HepG2 (cell line): ENCODE measurements around the gene KDM2B. TPM values are rescaled to one million over a fixed set of nuclear protein-coding genes. Genes with fewer than 3 reads are reported as not detected.
A peak's percentile ranks its signal among the peaks of the same experiment; 100 is the strongest.

Experiments used
- EP300 ChIP-seq, 3 experiments: sonication (generic) in 1 of 3; formaldehyde crosslinking in 1 of 3; IDR thresholded peaks; 2 replicates each; pipeline versions ENCODE4 v1.5.1 to v1.6.1; 2011 to 2020; ENCODE audit warnings: low read depth in 2 of 3, low read length in 2 of 3, borderline replicate concordance in 1 of 3, improper control_type of control experiment in 1 of 3, mild to moderate bottlenecking in 1 of 3, missing genetic modification reagents in 1 of 3, moderate library complexity in 1 of 3
- FOSL1 ChIP-seq: sonication (generic); formaldehyde crosslinking; IDR thresholded peaks from 2 replicates; pipeline ENCODE4 v1.9.0; 2021; ENCODE audit warnings: missing genetic modification reagents, borderline replicate concordance
- GLI4 ChIP-seq: sonication (generic); formaldehyde crosslinking; IDR thresholded peaks from 2 replicates; pipeline ENCODE4 v1.5.1; 2020; ENCODE audit warnings: missing genetic modification reagents, mild to moderate bottlenecking, moderate library complexity, borderline replicate concordance
- HCFC1 ChIP-seq: fragments of 150-350 bp; IDR thresholded peaks from 2 replicates; pipeline ENCODE4 v1.6.1; 2014; ENCODE audit warnings: low read depth, low read length
- HDAC1 ChIP-seq: sonication (generic); formaldehyde crosslinking; IDR thresholded peaks from 2 replicates; pipeline ENCODE4 v1.5.1; 2020; ENCODE audit warnings: mild to moderate bottlenecking, missing genetic modification reagents
- HNRNPLL ChIP-seq: fragments of 200-400 bp; formaldehyde crosslinking; IDR thresholded peaks from 2 replicates; pipeline ENCODE4 v1.6.1; 2017; ENCODE audit warnings: mild to moderate bottlenecking, low read depth, low read length; ENCODE audit not compliant: poor library complexity, severe bottlenecking
- HOXA5 ChIP-seq: sonication (generic); formaldehyde crosslinking; IDR thresholded peaks from 2 replicates; pipeline ENCODE4 v1.4.0; 2020; ENCODE audit warnings: missing genetic modification reagents
- HOXD1 ChIP-seq: sonication (generic); formaldehyde crosslinking; IDR thresholded peaks from 2 replicates; pipeline ENCODE4 v1.5.0; 2020; ENCODE audit warnings: missing genetic modification reagents
- JUND ChIP-seq: sonication (generic); formaldehyde crosslinking; IDR thresholded peaks from 2 replicates; pipeline ENCODE4 v1.8.0; 2022; ENCODE audit warnings: mild to moderate bottlenecking, missing genetic modification reagents
- KLF9 ChIP-seq: IDR thresholded peaks from 2 replicates; pipeline ENCODE4 v1.6.1; 2016; ENCODE audit warnings: low read depth
- MAF1 ChIP-seq: sonication (generic); formaldehyde crosslinking; IDR thresholded peaks from 2 replicates; pipeline ENCODE4 v1.5.0; 2020; ENCODE audit warnings: missing genetic modification reagents, borderline replicate concordance
- MXD4 ChIP-seq: IDR thresholded peaks from 2 replicates; pipeline ENCODE4 v1.6.1; 2016; ENCODE audit warnings: mild to moderate bottlenecking, missing biosample characterization, missing genetic modification reagents
- NRL ChIP-seq: sonication (generic); formaldehyde crosslinking; IDR thresholded peaks from 2 replicates; pipeline ENCODE4 v1.5.0; 2020; ENCODE audit warnings: missing genetic modification reagents, mild to moderate bottlenecking, moderate library complexity, borderline replicate concordance
- PHF8 ChIP-seq: sonication (generic); formaldehyde crosslinking; IDR thresholded peaks from 2 replicates; pipeline ENCODE4 v1.5.0; 2020; ENCODE audit warnings: missing genetic modification reagents
- RARA ChIP-seq: IDR thresholded peaks from 2 replicates; pipeline ENCODE4 v1.6.1; 2016; ENCODE audit warnings: missing genetic modification reagents, missing compliant biosample characterization
- RFX3 ChIP-seq: IDR thresholded peaks from 2 replicates; pipeline ENCODE4 v1.6.1; 2016; ENCODE audit warnings: missing biosample characterization, missing genetic modification reagents
- SP5 ChIP-seq: IDR thresholded peaks from 2 replicates; pipeline ENCODE4 v1.6.1; 2016; ENCODE audit warnings: low read depth, borderline replicate concordance
- THAP11 ChIP-seq: IDR thresholded peaks from 2 replicates; pipeline ENCODE4 v1.6.1; 2016; ENCODE audit warnings: missing biosample characterization, missing genetic modification reagents
- ZBTB20 ChIP-seq: sonication (generic); formaldehyde crosslinking; IDR thresholded peaks from 2 replicates; pipeline ENCODE4 v1.8.1; 2023; ENCODE audit warnings: missing genetic modification reagents, low read depth, mild to moderate bottlenecking, borderline replicate concordance
- ZFAT ChIP-seq: sonication (generic); formaldehyde crosslinking; conservative IDR thresholded peaks from 2 replicates; pipeline ENCODE4 v1.8.1; 2023; ENCODE audit warnings: missing genetic modification reagents, inconsistent platforms
- ZFP37 ChIP-seq: sonication (generic); formaldehyde crosslinking; IDR thresholded peaks from 2 replicates; pipeline ENCODE4 v1.4.0; 2020; ENCODE audit warnings: missing genetic modification reagents, borderline replicate concordance
- ZNF143 ChIP-seq: sonication (generic); formaldehyde crosslinking; IDR thresholded peaks from 2 replicates; pipeline ENCODE4 v1.4.0; 2020; ENCODE audit warnings: missing genetic modification reagents
- ZNF20 ChIP-seq: sonication (generic); formaldehyde crosslinking; IDR thresholded peaks from 2 replicates; pipeline ENCODE4 v1.4.0; 2020; ENCODE audit warnings: mild to moderate bottlenecking, moderate library complexity, missing genetic modification reagents
- ZNF274 ChIP-seq: sonication (generic); formaldehyde crosslinking; IDR thresholded peaks from 2 replicates; pipeline ENCODE4 v1.5.1; 2020; ENCODE audit warnings: mild to moderate bottlenecking, missing genetic modification reagents
- ZNF343 ChIP-seq: sonication (generic); formaldehyde crosslinking; IDR thresholded peaks from 2 replicates; pipeline ENCODE4 v1.4.0; 2020; ENCODE audit warnings: mild to moderate bottlenecking, missing genetic modification reagents
- ZNF530 ChIP-seq: sonication (generic); formaldehyde crosslinking; IDR thresholded peaks from 2 replicates; pipeline ENCODE4 v1.5.0; 2020; ENCODE audit warnings: low read depth, mild to moderate bottlenecking, missing genetic modification reagents
- ZNF713 ChIP-seq: sonication (generic); formaldehyde crosslinking; IDR thresholded peaks from 2 replicates; pipeline ENCODE4 v1.4.0; 2020; ENCODE audit warnings: mild to moderate bottlenecking, missing genetic modification reagents
- polyA plus RNA-seq, 8 experiments: library from polyadenylated mRNA; depleted of rRNA in 3 of 8; stranded (reverse) in 7 of 8; unstranded in 1 of 8; fragments of >200 nt; fragmentation: Illumina TruSeq in 4 of 8; extraction: Trizol in 4 of 8; gene quantifications; 2 replicates each; pipeline versions ENCODE4 v1.2.1 to v1.2.3, GENCODE V29; 2011 to 2016; ENCODE audit warnings: low read depth in 4 of 8, missing spikeins in 1 of 8, mixed read lengths in 1 of 8; ENCODE audit not compliant: insufficient read depth in 1 of 8
- total RNA-seq, 5 experiments: library from RNA; depleted of rRNA; stranded (reverse); fragments of >200 nt; fragmentation: Illumina TruSeq; extraction: Trizol; gene quantifications; 2 replicates each; pipeline ENCODE4 v1.2.3, GENCODE V29; 2016; ENCODE audit warnings: low read depth in 1 of 5
- TF ChIP-seq, protein P1 (sequence below): sonication (generic); formaldehyde crosslinking; IDR thresholded peaks from 2 replicates; pipeline ENCODE4 v1.4.0; 2020; ENCODE audit warnings: mild to moderate bottlenecking, missing genetic modification reagents
- TF ChIP-seq, protein P2 (sequence below): sonication (generic); formaldehyde crosslinking; IDR thresholded peaks from 2 replicates; pipeline ENCODE4 v1.4.0; 2020; ENCODE audit warnings: missing genetic modification reagents

Gene KDM2B
- total and polyA plus RNA-seq, 2 of the 13 experiments (the other 11 are each of a cell fraction or from before 2014, with no cell fraction given), result 17.5 to 26.1 TPM

DNA sequence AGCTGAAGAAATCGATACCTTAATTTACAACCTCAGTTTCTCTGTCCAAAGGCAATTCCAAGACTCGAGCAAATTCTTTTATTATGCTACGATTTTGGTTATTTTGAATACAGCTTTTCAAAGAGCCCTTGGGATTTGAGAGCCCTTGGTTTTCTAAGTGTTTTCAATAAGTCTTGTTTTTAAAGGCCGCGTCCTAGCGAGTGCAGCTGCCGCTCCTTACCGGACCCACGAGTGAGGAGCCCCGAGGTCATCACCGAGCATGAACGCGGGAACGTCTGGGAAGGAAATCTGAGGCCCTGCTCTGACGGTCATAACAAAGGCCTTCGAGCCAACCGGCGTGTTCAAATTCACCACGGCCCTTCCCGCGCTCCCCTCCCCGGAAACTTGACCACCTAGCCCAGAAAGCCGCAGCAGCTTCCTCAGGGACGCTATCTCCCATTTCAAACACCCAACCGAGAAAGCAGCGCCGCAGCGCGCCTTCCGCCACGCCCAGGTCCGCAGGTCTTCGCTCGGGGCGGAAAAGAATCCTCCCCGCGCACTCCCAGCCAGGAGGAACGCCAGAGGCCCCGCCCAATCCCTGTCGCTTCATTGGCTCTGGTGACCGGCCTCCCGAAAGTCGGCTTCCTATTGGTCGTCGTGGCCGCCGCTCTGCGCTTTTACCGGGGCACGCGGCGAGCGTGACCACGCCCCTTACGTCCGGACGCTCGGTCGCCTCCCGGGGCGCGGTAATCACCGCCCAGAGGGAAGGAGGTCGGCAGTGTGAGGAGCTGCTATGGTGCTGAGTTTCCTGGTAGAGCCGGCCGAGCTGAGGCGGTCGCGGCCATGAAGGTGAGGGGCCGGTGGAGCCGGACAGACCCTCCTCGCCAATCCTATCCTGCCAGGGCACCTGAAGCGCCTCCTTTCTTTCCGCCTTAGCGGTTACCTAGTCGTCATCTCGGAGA is 181.2 kb downstream of the KDM2B start, which contains the start of gene RNF34 (continued):
- TF ChIP-seq, protein P1, sequence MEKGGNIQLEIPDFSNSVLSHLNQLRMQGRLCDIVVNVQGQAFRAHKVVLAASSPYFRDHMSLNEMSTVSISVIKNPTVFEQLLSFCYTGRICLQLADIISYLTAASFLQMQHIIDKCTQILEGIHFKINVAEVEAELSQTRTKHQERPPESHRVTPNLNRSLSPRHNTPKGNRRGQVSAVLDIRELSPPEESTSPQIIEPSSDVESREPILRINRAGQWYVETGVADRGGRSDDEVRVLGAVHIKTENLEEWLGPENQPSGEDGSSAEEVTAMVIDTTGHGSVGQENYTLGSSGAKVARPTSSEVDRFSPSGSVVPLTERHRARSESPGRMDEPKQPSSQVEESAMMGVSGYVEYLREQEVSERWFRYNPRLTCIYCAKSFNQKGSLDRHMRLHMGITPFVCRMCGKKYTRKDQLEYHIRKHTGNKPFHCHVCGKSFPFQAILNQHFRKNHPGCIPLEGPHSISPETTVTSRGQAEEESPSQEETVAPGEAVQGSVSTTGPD (CRISPR knock-in tag), result peak; percentile 54; the same call in 1 of the 2 replicates
- TF ChIP-seq ZNF530 (no peak), ZBTB20 (CRISPR knock-in tag) (no peak), ZFAT (CRISPR knock-in tag) (no peak), HCFC1 (no peak), EP300 (IDR thresholded peaks at IDR 0.05; ENCODE audit: low read depth in 2 of 2, low read length in 2 of 2) (no peak), EP300 (CRISPR knock-in tag; IDR thresholded peaks at IDR 0.05; ENCODE audit: borderline replicate concordance) (no peak), GLI4 (no peak; the same call in 1 of the 2 replicates), HOXA5 (CRISPR knock-in tag) (0 out of 2 replicates have a peak, but pooled peaks have one; percentile 49), ZNF143 (CRISPR knock-in tag) (no peak), PHF8 (CRISPR knock-in tag) (peak; percentile 87), HDAC1 (peak; percentile 56; the same call in 1 of the 2 replicates), KLF9 (CRISPR knock-in tag) (no peak), HNRNPLL (peak; percentile 96), SP5 (CRISPR knock-in tag) (peak; percentile 71), RARA (no peak; the same call in 1 of the 2 replicates), THAP11 (CRISPR knock-in tag) (peak; percentile 84), ZNF20 (peak; percentile 72; the same call in 1 of the 2 replicates), MAF1 (CRISPR knock-in tag) (no peak; the same call in 1 of the 2 replicates), MXD4 (CRISPR knock-in tag) (0 out of 2 replicates have a peak, but pooled peaks have one; percentile 40), JUND (CRISPR knock-in tag) (no peak), HOXD1 (CRISPR knock-in tag) (no peak; the same call in 1 of the 2 replicates), ZNF713 (CRISPR knock-in tag) (no peak), FOSL1 (CRISPR knock-in tag) (no peak), NRL (CRISPR knock-in tag) (peak; percentile 13; the same call in 1 of the 2 replicates), ZFP37 (CRISPR knock-in tag) (no peak), RFX3 (CRISPR knock-in tag) (no peak), ZNF274 (CRISPR knock-in tag) (peak; percentile 17; the same call in 1 of the 2 replicates), ZNF343 (CRISPR knock-in tag) (no peak)
- TF ChIP-seq, protein P2, sequence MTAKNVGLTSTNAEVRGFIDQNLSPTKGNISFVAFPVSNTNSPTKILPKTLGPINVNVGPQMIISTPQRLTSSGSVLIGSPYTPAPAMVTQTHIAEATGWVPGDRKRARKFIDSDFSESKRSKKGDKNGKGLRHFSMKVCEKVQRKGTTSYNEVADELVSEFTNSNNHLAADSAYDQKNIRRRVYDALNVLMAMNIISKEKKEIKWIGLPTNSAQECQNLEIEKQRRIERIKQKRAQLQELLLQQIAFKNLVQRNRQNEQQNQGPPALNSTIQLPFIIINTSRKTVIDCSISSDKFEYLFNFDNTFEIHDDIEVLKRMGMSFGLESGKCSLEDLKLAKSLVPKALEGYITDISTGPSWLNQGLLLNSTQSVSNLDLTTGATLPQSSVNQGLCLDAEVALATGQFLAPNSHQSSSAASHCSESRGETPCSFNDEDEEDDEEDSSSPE (CRISPR knock-in tag), result peak; percentile 91
